Neural progenitor cell (in vitro differentiated cells): ENCODE measurements around the gene GDPGP1. TPM values are rescaled to one million over a fixed set of nuclear protein-coding genes. Genes with fewer than 3 reads are reported as not detected.

Source experiments
- DNase-seq: peaks from one replicate; pipeline ENCODE4 v3.0.0-alpha.2; 2016; ENCODE audit warnings: low spot score
- H2AFZ ChIP-seq: fragments of 200-600 bp; sonication (generic); replicated peaks from 2 replicates; pipeline ENCODE4 v1.6.1; 2016; ENCODE audit warnings: antibody characterized with exemption
- H3F3A ChIP-seq: fragments of 200-600 bp; sonication (generic); 2 replicates; pipeline ENCODE4 v1.6.1; 2016; ENCODE audit warnings: antibody characterized with exemption, low read depth
- H3K27ac ChIP-seq: fragments of 200-600 bp; sonication (generic); 2 replicates; pipeline ENCODE4 v1.5.1; 2016; ENCODE audit warnings: mild to moderate bottlenecking
- H3K27me3 ChIP-seq: fragments of 200-600 bp; sonication (generic); 2 replicates; pipeline ENCODE4 v1.6.1; 2016; ENCODE audit warnings: mild to moderate bottlenecking, moderate library complexity
- H3K36me3 ChIP-seq: fragments of 200-600 bp; sonication (generic); 2 replicates; pipeline ENCODE4 v1.5.1; 2016
- H3K4me1 ChIP-seq: fragments of 200-600 bp; sonication (generic); 2 replicates; pipeline ENCODE4 v1.6.1; 2016; ENCODE audit warnings: mixed run types
- H3K4me2 ChIP-seq: fragments of 200-600 bp; sonication (generic); 2 replicates; pipeline ENCODE4 v1.6.1; 2016
- H3K4me3 ChIP-seq: fragments of 200-600 bp; sonication (generic); 2 replicates; pipeline ENCODE4 v1.5.1; 2016
- H3K79me2 ChIP-seq: fragments of 200-600 bp; sonication (generic); 2 replicates; pipeline ENCODE4 v1.6.1; 2016; ENCODE audit warnings: low read depth
- H3K9ac ChIP-seq: fragments of 200-600 bp; sonication (generic); 2 replicates; pipeline ENCODE4 v1.6.1; 2016
- H3K9me3 ChIP-seq: fragments of 200-600 bp; sonication (generic); 2 replicates; pipeline ENCODE4 v1.5.1; 2016; ENCODE audit warnings: low read depth
- H4K20me1 ChIP-seq: fragments of 200-600 bp; sonication (generic); 2 replicates; pipeline ENCODE4 v1.6.1; 2016; ENCODE audit warnings: low read depth
- H3K27ac Mint-ChIP-seq: 3 replicates; pipeline ENCODE4 v1.8.0; 2021; ENCODE audit warnings: mixed read lengths
- H3K27me3 Mint-ChIP-seq: 2 replicates; pipeline ENCODE4 v1.8.0; 2022; ENCODE audit warnings: low read depth, mild to moderate bottlenecking, inconsistent platforms, moderate library complexity, mixed read lengths; ENCODE audit not compliant: insufficient read depth
- H3K36me3 Mint-ChIP-seq: 3 replicates; pipeline ENCODE4 v1.8.0; 2021; ENCODE audit warnings: mixed read lengths
- H3K4me1 Mint-ChIP-seq: 3 replicates; pipeline ENCODE4 v1.8.0; 2021; ENCODE audit warnings: mixed read lengths
- H3K4me3 Mint-ChIP-seq: 3 replicates; pipeline ENCODE4 v1.8.0; 2021; ENCODE audit warnings: mild to moderate bottlenecking, moderate library complexity, mixed read lengths
- H3K9me3 Mint-ChIP-seq: 3 replicates; pipeline ENCODE4 v1.8.0; 2020; ENCODE audit warnings: mixed read lengths
- CTCF ChIP-seq: fragments of 200-600 bp; sonication (generic); IDR thresholded peaks from 2 replicates; pipeline ENCODE4 v1.5.1; 2017; ENCODE audit warnings: antibody characterized with exemption, mild to moderate bottlenecking
- EZH2 ChIP-seq: fragments of 200-600 bp; sonication (generic); IDR thresholded peaks from 2 replicates; pipeline ENCODE4 v1.6.1; 2017; ENCODE audit warnings: antibody characterized with exemption, mild to moderate bottlenecking, moderate library complexity
- EZH2phosphoT487 ChIP-seq: fragments of 200-600 bp; sonication (generic); IDR thresholded peaks from 2 replicates; pipeline ENCODE4 v1.6.1; 2017; ENCODE audit warnings: antibody characterized with exemption
- total RNA-seq: library from RNA; depleted of rRNA; stranded (reverse); fragments of >200 nt; gene quantifications from 2 replicates; pipeline ENCODE4 v1.2.3, GENCODE V29; 2015; ENCODE audit warnings: low replicate concordance

GDPGP1 gene
- total RNA-seq, 1 donor from 2014 or later = 0.67 TPM

GRCh38 chr15:90208356-90208755, 25.7 kb upstream of the GDPGP1 start:
- Histone ChIP-seq H3K4me2 (no peak overlapping the region), H3K4me3 (no peak overlapping the region), H3K9ac (no peak overlapping the region), H3K9me3 (no peaks in the 10 kb centered on the region), H3K27me3 (no peaks in the 10 kb centered on the region), H2AFZ (no peak overlapping the region), H3K36me3 (no peaks in the 10 kb centered on the region), H3F3A (no peaks in the 10 kb centered on the region), H3K4me1 (no peaks in the 10 kb centered on the region), H4K20me1 (peaks cover 43% of the 10 kb centered on the region), H3K79me2 (peaks cover 11% of the 10 kb centered on the region), H3K27ac (no peak overlapping the region)
- H3K27me3 Mint-ChIP-seq = peaks cover 7% of the 10 kb centered on the region
- no peak overlapping the region for H3K4me3 Mint-ChIP-seq
- H3K27ac Mint-ChIP-seq = no peak overlapping the region
- TF ChIP-seq EZH2 = no peak
- TF ChIP-seq CTCF = no peak
- no peak for TF ChIP-seq EZH2phosphoT487
- H3K4me1 Mint-ChIP-seq = peaks cover 20% of the 10 kb centered on the region
- H3K9me3 Mint-ChIP-seq = no peaks in the 10 kb centered on the region
- no peak for DNase-seq
- peaks cover 6% of the 10 kb centered on the region for H3K36me3 Mint-ChIP-seq

GRCh38 chr15:90209591-90209990, 24.4 kb upstream of the GDPGP1 start:
- H4K20me1 ChIP-seq = peaks cover 33% of the 10 kb centered on the region
- no peak overlapping the region for H3K27ac ChIP-seq
- peak overlapping the region; percentile 9 for H3K4me3 Mint-ChIP-seq
- H3K79me2 ChIP-seq = no peaks in the 10 kb centered on the region
- H3K36me3 ChIP-seq = no peaks in the 10 kb centered on the region
- H3K9me3 Mint-ChIP-seq = no peaks in the 10 kb centered on the region
- H3K36me3 Mint-ChIP-seq = peaks cover 7% of the 10 kb centered on the region
- no peak overlapping the region for H2AFZ ChIP-seq
- DNase-seq = no peak
- H3F3A ChIP-seq = no peaks in the 10 kb centered on the region
- H3K4me2 ChIP-seq = no peak overlapping the region
- no peak overlapping the region for H3K27ac Mint-ChIP-seq
- no peak overlapping the region for H3K4me3 ChIP-seq
- H3K4me1 Mint-ChIP-seq = peaks cover 14% of the 10 kb centered on the region
- H3K27me3 Mint-ChIP-seq = peaks cover 10% of the 10 kb centered on the region
- TF ChIP-seq EZH2 = no peak
- TF ChIP-seq CTCF = no peak
- no peak for TF ChIP-seq EZH2phosphoT487
- H3K4me1 ChIP-seq = no peaks in the 10 kb centered on the region
- H3K9ac ChIP-seq = no peak overlapping the region
- no peaks in the 10 kb centered on the region for H3K27me3 ChIP-seq
- H3K9me3 ChIP-seq = no peaks in the 10 kb centered on the region

GRCh38 chr15:90210593-90210992, 23.4 kb upstream of the GDPGP1 start:
- no peak for TF ChIP-seq EZH2phosphoT487
- no peak for TF ChIP-seq EZH2
- TF ChIP-seq CTCF = no peak
- H3K4me3 ChIP-seq = no peak overlapping the region

More at GRCh38 chr15:90210593-90210992, 23.4 kb upstream of the GDPGP1 start:
- peak overlapping the region; percentile 72 for H3K27ac Mint-ChIP-seq
- Histone ChIP-seq H4K20me1 (peaks cover 23% of the 10 kb centered on the region), H3K36me3 (no peaks in the 10 kb centered on the region), H3K79me2 (no peaks in the 10 kb centered on the region), H3K27ac (no peak overlapping the region), H3K27me3 (no peaks in the 10 kb centered on the region), H3K9me3 (no peaks in the 10 kb centered on the region), H2AFZ (no peak overlapping the region), H3K4me2 (no peak overlapping the region), H3F3A (no peaks in the 10 kb centered on the region), H3K4me1 (no peaks in the 10 kb centered on the region), H3K9ac (no peak overlapping the region)
- H3K4me3 Mint-ChIP-seq = no peak overlapping the region
- DNase-seq = no peak
- peaks cover 5% of the 10 kb centered on the region for H3K4me1 Mint-ChIP-seq
- peaks cover 10% of the 10 kb centered on the region for H3K27me3 Mint-ChIP-seq
- H3K36me3 Mint-ChIP-seq = peaks cover 7% of the 10 kb centered on the region
- H3K9me3 Mint-ChIP-seq = no peaks in the 10 kb centered on the region
